ENCODE results near the gene ATF7IP.

The ATF7IP gene

GRCh38 chr12:14410841-14411569 lies 45.5 kb downstream of the ATF7IP start:
- DNase-seq (ENCODE audit: low read depth), result no peak

DNA sequence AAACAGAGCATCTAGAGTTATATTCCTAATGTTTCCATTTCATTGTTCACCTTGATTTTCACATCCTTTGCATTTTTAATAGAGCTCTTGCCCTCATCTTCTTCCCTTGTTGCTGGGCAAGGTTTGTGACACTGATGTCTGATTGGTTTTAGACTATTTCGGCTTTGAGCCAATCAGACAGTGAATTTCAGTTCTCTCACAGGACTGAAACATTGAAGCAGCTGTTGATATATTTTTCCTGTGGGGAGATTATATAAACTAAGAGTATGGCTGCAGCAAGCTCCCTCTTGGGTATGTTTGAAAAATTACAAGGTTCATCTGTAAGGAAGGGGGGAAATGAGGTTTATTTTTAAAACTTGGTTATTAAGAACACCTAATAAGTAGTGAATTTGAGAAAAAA lies 51.2 kb downstream of the ATF7IP start:
- DNase-seq (ENCODE audit: low read depth), result peak; percentile 48

GRCh38 chr12:14417715-14418114 lies 52.2 kb downstream of the ATF7IP start:
- DNase-seq (ENCODE audit: low read depth), result peak; percentile 46

DNA sequence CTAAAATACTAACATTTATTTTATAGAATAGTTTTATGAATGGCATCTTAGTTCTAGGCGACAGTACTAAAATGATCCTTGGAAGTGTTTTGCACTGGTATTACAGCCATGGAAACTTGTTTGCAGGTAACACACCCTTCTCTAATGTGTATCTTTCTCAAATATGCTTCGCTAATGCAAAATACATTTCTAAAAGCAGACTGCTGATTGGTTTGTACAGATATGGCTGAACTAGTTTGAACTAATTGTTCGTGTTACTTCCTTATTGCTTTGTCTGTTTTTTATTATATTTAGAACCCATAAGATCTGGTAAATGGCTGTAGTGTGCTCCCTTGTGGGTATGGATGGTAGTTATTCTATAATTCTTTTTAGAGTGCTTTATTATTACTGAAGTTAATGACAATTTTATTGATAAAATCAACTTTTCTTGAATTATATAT lies 53.0 kb downstream of the ATF7IP start:
- no peak for DNase-seq (ENCODE audit: low read depth)

- no peak for DNase-seq (ENCODE audit: low read depth)
Observed at GRCh38 chr12:14422516-14423230, 57.2 kb downstream of the ATF7IP start.

DNA sequence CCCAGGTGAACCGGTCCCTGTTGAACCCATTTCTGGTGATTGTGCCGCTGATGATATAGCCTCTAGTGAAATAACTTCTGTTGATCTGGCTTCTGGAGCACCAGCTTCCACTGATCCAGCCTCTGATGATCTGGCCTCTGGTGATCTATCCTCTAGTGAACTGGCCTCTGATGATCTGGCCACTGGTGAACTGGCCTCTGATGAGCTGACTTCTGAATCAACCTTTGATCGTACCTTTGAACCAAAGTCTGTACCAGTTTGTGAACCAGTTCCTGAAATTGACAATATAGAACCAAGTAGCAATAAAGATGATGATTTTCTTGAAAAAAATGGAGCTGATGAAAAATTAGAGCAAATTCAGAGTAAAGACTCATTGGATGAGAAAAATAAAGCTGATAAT lies 59.1 kb downstream of the ATF7IP start:
- no peak for DNase-seq (ENCODE audit: low read depth)

GRCh38 chr12:14426792-14427191 lies 61.3 kb downstream of the ATF7IP start:
- DNase-seq (ENCODE audit: low read depth), result no peak

DNA sequence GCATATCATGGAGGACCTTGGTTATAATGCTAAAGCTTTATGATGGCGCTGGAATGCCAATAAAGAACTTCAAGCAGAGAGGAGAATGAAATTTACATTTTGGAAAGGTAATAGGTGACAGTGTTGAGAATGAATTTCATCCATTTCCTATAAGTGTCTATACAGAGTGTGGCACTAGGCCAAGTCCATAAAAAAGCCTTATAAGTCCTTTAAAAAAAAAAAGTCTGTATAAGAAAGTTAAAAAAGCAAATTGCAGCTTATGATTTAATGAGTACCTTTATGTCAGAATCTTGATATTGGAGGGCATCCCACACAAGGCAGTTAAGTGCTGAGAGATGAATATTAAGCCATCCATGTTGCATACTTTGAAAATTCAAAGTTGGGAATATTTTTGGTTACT lies 62.4 kb downstream of the ATF7IP start:
- DNase-seq (ENCODE audit: low read depth), result no peak

DNA sequence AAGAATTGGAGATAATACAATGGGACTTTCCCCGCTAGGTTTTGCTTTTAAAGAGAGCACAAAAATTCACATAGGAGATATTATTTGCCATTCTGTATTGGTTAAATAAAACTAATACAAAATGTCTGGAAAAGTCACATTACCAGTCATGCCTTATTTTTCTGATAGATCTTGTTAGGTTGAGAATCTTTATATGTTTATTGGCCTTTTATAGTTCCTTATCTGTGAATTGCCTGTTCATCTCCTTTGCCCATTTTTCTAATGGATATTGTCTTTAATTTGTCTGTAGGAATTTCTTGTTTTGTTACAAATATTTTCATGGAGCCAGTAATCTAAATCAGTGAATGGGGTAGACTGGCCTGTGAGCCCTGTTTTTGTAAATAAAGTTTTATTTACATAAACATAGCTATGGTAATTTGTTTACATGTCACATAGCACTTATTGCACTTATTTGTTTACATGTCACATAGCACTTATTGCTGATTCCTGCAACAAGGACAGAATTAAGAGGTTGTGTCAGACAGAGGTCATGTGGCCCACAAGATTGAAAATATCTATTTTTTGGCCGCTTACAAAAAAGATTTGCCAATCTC lies 65.0 kb downstream of the ATF7IP start:
- DNase-seq (ENCODE audit: low read depth), result no peak

DNA sequence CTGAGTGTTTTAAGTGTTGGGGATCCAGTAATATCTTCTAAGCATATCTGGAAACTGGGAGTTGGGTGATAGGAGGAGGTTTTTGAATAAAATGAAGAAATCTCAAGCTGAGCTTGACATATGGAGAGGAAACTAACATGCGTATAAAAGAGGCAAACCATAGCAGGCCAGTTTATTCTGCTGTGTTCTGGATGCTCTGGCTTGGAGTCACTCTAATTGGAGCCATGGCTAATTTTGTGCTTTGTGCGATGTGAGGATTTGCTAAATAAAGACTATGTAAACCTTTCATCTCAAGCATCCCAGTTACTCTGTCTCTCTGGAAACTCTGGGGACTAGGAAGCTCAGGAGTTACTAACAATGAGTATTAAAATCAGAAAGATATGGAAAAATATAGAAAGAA lies 66.5 kb downstream of the ATF7IP start:
- no peak for DNase-seq (ENCODE audit: low read depth)

DNA sequence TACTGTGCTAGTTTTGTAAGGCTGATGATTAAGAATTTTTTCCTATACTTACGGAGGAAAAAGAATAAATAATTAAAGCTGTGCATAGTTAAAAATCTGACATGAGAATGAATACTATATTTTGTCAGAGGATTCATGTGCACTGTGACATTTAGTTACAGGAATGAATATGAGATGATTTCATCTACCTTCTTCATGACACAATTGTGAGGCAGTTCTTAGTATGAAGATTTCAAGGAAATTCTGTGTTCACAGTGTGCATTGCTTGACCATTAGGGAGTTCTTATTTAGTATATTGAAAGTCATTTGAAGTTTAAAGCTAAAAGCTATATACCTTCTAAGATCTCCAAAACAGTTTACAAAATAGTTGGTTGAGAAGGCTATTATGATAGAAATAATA lies 70.1 kb downstream of the ATF7IP start:
- no peak for DNase-seq (ENCODE audit: low read depth)

- DNase-seq (ENCODE audit: low read depth), result no peak
Observed at GRCh38 chr12:14442221-14442881, 76.9 kb downstream of the ATF7IP start.

DNA sequence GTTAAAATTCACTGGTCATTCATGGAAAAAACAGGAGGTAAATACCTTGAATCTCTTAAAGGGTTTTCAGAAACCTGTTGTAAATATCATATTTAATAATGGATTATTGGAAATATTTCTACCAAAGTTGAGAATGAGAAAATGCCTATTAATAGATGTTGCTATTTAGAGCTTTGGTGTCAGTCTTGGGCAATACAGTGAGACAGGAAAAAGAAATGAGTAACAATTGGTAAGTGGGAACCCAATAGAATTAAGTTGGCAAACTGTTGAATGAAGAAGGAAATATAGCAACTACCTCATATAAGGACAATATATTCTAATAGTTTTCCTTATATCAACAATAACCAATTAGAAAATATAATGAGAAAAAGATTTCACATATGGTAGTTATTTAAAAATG lies 78.0 kb downstream of the ATF7IP start:
- DNase-seq (ENCODE audit: low read depth), result no peak

GRCh38 chr12:14450479-14450878 lies 85.0 kb downstream of the ATF7IP start:
- no peak for DNase-seq (ENCODE audit: low read depth)

GRCh38 chr12:14452336-14452735 lies 86.9 kb downstream of the ATF7IP start:
- DNase-seq (ENCODE audit: low read depth), result no peak

GRCh38 chr12:14452865-14453264 lies 87.4 kb downstream of the ATF7IP start:
- DNase-seq (ENCODE audit: low read depth), result no peak

- no peak for DNase-seq (ENCODE audit: low read depth)
Observed at GRCh38 chr12:14454098-14454907, 88.8 kb downstream of the ATF7IP start.

DNA sequence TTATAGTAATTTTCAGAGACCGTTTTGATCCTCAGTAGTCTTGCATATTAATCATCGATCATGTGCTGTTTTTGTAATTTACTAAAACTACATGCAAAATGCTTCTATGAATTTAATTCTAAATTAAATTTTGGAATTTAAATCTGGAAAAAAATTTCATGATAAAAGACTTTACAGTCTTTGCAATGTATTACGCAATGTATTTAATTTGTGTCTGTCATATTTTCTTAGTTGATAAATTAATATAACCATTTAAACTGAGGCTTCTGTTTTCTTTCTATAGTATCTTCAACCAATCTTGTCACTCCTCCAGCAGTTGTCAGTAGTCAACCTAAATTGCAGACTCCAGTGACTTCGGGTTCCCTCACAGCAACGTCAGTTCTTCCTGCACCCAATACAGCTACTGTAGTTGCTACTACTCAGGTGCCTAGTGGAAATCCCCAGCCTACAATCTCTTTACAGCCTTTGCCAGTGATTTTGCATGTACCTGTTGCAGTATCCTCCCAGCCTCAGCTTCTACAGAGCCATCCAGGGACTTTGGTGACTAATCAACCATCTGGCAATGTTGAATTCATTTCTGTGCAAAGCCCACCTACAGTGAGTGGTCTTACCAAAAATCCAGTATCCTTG lies 94.8 kb downstream of the ATF7IP start:
- DNase-seq (ENCODE audit: low read depth), result no peak

GRCh38 chr12:14471497-14471896 lies 106.0 kb downstream of the ATF7IP start:
- no peak for DNase-seq (ENCODE audit: low read depth)

DNA sequence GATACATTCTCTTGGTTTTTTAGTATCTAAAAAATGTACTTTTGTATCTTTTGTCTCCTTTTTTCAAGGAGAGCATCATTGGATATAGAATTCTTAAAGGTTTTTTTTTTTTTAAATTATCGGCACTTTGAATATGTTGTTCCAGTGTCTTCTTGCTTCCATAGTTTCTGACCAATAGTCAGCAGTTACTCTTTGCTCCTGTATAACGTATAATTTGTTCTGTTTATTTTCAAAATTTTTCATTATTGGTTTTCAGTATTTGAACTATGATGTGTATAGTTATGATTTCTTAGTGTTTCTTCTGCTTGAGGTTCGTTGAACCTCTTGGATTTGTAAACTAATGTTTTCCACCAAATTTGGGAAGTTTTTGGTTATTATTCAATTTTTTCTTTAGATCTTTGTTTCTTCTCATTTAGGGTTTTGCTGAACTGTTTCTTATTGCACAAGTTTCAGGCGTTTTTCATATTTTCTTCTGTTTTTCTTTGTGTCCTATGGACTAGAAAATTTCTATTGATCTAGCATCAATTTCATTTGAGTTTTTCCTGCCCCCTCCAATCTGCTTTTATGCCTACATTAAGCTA lies 108.3 kb downstream of the ATF7IP start:
- DNase-seq (ENCODE audit: low read depth), result no peak

DNA sequence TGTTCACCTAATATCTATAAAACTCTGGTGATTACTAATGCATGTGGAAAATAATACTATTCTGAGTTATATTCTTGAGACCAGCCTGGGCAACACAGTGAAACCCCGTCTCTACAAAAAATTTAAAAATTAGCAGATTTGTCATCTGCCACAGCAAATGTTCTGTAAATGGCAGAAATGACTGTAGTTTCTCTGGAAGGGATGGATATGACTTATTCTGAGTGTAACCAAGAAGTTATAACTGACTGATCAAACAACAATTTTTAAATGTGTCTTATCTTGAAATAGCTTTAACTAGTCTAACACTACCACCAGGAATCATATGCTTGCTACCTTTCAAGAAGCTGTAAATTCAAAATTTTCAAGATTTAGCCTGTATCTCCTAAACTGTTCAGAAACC lies 113.5 kb downstream of the ATF7IP start:
- DNase-seq (ENCODE audit: low read depth), result no peak

Data from HS-5 (cell line).